IPS DF 19.7 (cell line): Measurements from ENCODE around the gene LRRC75B.
"Not testable (repeated sequence)": the region's sequence is repeated elsewhere in the genome, so short reads cannot be mapped to it uniquely, and the experiment has no call there.

Experiments used
- DNase-seq: peaks from one replicate; pipeline ENCODE4 v3.0.0-alpha.2; 2013; ENCODE audit warnings: low read depth, low spot score

LRRC75B gene

GRCh38 chr22:24602105-24602749 is 9.4 kb upstream of the LRRC75B start:
- not testable (repeated sequence) for DNase-seq

GRCh38 chr22:24601217-24602104 is 8.6 kb upstream of the LRRC75B start:
- no peak for DNase-seq

GRCh38 chr22:24599958-24600715 is 7.3 kb upstream of the LRRC75B start:
- DNase-seq = not testable (repeated sequence)

GRCh38 chr22:24599514-24599913 is 6.6 kb upstream of the LRRC75B start:
- DNase-seq = no peak

- not testable (repeated sequence) for DNase-seq
These were observed 4.2 kb upstream of the LRRC75B start for GRCh38 chr22:24597076-24597475.

- DNase-seq = no peak
These were observed 3.0 kb upstream of the LRRC75B start for GRCh38 chr22:24595863-24596262.

GRCh38 chr22:24595228-24595627 is 2.4 kb upstream of the LRRC75B start:
- no peak for DNase-seq

- DNase-seq = no peak
These were observed 1.8 kb upstream of the LRRC75B start for GRCh38 chr22:24594569-24595120.

- DNase-seq = no peak
These were observed 1.1 kb upstream of the LRRC75B start for GRCh38 chr22:24593836-24594568.

GRCh38 chr22:24593559-24593835 is 624 bp upstream of the LRRC75B start:
- not testable (repeated sequence) for DNase-seq

GRCh38 chr22:24592058-24592850 is 619 bp downstream of the LRRC75B start:
- no peak for DNase-seq

GRCh38 chr22:24591286-24591830 is 1.5 kb downstream of the LRRC75B start:
- DNase-seq = no peak

GRCh38 chr22:24590596-24591173 is 2.2 kb downstream of the LRRC75B start:
- no peak for DNase-seq

GRCh38 chr22:24589518-24590030 is 3.3 kb downstream of the LRRC75B start:
- DNase-seq = no peak

GRCh38 chr22:24588757-24589481 is 4.0 kb downstream of the LRRC75B start:
- DNase-seq = no peak

- no peak for DNase-seq
These were observed 4.5 kb downstream of the LRRC75B start for GRCh38 chr22:24588381-24588756.

GRCh38 chr22:24587948-24588347 is 4.9 kb downstream of the LRRC75B start:
- no peak for DNase-seq

- DNase-seq = no peak
These were observed 5.6 kb downstream of the LRRC75B start for GRCh38 chr22:24587251-24587650.

GRCh38 chr22:24585927-24586546 is 6.8 kb downstream of the LRRC75B start:
- no peak for DNase-seq
